Calu3 (cell line): Measurements from ENCODE around the gene PREP. TPM values are rescaled to one million over a fixed set of nuclear protein-coding genes. Genes with fewer than 3 reads are reported as not detected.
A peak's percentile ranks its signal among the peaks of the same experiment; 100 is the strongest.

Experiments
- BruUV-seq: library from RNA; stranded (reverse); fragments of 400-500 nt; replicated peaks from 2 replicates; lab custom pipeline; 2021; lab: Mats Ljungman, UMichigan
- CTCF ChIA-PET: fragments of 300-600 bp; sonication (Branson Sonifier 250); formaldehyde crosslinking; loops from one replicate; lab custom pipeline; 2022; ENCODE audit warnings: antibody characterized with exemption; lab: Charles Lee
- DNase-seq: peaks from one replicate; pipeline ENCODE4 v3.0.0; 2022
- H3K27ac Mint-ChIP-seq: one replicate; pipeline ENCODE4 v1.8.0; 2022; ENCODE audit warnings: mixed read lengths; ENCODE audit not compliant: unreplicated experiment
- H3K27me3 Mint-ChIP-seq: one replicate; pipeline ENCODE4 v1.8.0; 2022; ENCODE audit warnings: mixed read lengths; ENCODE audit not compliant: unreplicated experiment
- H3K36me3 Mint-ChIP-seq: one replicate; pipeline ENCODE4 v1.8.0; 2022; ENCODE audit warnings: mild to moderate bottlenecking, moderate library complexity, mixed read lengths; ENCODE audit not compliant: insufficient read depth, unreplicated experiment
- H3K4me1 Mint-ChIP-seq: one replicate; pipeline ENCODE4 v1.8.0; 2022; ENCODE audit warnings: mild to moderate bottlenecking, low read depth, mixed read lengths; ENCODE audit not compliant: unreplicated experiment
- H3K4me3 Mint-ChIP-seq: one replicate; pipeline ENCODE4 v1.8.0; 2022; ENCODE audit warnings: mild to moderate bottlenecking, low read depth, moderate library complexity, mixed read lengths; ENCODE audit not compliant: unreplicated experiment
- H3K9me3 Mint-ChIP-seq: one replicate; pipeline ENCODE4 v1.8.0; 2022; ENCODE audit warnings: low read depth, mixed read lengths; ENCODE audit not compliant: unreplicated experiment
- intact Hi-C: fragments of 100-400 bp; cut with micrococcal nuclease; formaldehyde crosslinking; loops from one replicate; pipeline ENCODE4 v1.10.0; 2022; ENCODE audit not compliant: unreplicated experiment
- total RNA-seq: library from RNA; stranded (reverse); gene quantifications from 2 replicates; pipeline ENCODE4 v1.2.3, GENCODE V29; 2022
- TF ChIP-seq, protein P1 (sequence below): fragments of 200-600 bp; IDR thresholded peaks from one replicate; pipeline ENCODE4 v1.8.0; 2022; ENCODE audit warnings: antibody characterized with exemption; ENCODE audit not compliant: unreplicated experiment

PREP gene
- total RNA-seq, 1 experiment from 2014 or later, result 70.4 TPM

DNA sequence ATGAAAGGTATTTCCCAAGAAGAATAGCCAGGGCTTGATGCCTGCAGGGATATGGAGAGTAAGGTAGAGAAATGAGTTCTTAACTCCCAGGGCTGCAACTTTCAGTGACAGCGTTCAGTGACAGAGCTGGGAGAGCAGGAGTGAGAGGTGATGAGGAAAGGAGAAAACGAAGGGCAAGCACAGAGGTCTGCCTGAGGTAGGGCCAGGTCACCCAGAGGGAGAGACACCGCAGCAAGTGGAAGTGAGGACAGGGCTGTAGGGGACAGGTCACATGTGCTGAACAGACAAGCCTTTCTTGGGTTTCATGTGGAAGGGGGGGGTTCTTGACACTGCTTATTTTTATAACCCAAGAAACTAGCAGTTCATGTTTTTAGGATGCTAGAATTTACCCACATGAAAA is 72.5 kb downstream of the PREP start:
- intact Hi-C loops, result no loop called here
- H3K36me3 Mint-ChIP-seq, result peaks cover 31% of the 10 kb centered on the region
- no TSS peak for BruUV-seq
- CTCF ChIA-PET, result no interaction called here
- H3K4me3 Mint-ChIP-seq, result no peak overlapping the region
- no peak for DNase-seq
- no peaks in the 10 kb centered on the region for H3K9me3 Mint-ChIP-seq
- H3K4me1 Mint-ChIP-seq, result peaks cover 31% of the 10 kb centered on the region
- TF ChIP-seq, protein P1, sequence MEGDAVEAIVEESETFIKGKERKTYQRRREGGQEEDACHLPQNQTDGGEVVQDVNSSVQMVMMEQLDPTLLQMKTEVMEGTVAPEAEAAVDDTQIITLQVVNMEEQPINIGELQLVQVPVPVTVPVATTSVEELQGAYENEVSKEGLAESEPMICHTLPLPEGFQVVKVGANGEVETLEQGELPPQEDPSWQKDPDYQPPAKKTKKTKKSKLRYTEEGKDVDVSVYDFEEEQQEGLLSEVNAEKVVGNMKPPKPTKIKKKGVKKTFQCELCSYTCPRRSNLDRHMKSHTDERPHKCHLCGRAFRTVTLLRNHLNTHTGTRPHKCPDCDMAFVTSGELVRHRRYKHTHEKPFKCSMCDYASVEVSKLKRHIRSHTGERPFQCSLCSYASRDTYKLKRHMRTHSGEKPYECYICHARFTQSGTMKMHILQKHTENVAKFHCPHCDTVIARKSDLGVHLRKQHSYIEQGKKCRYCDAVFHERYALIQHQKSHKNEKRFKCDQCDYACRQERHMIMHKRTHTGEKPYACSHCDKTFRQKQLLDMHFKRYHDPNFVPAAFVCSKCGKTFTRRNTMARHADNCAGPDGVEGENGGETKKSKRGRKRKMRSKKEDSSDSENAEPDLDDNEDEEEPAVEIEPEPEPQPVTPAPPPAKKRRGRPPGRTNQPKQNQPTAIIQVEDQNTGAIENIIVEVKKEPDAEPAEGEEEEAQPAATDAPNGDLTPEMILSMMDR, result no peak
- H3K27me3 Mint-ChIP-seq, result no peaks in the 10 kb centered on the region
- peak overlapping the region; percentile 37 for H3K27ac Mint-ChIP-seq

DNA sequence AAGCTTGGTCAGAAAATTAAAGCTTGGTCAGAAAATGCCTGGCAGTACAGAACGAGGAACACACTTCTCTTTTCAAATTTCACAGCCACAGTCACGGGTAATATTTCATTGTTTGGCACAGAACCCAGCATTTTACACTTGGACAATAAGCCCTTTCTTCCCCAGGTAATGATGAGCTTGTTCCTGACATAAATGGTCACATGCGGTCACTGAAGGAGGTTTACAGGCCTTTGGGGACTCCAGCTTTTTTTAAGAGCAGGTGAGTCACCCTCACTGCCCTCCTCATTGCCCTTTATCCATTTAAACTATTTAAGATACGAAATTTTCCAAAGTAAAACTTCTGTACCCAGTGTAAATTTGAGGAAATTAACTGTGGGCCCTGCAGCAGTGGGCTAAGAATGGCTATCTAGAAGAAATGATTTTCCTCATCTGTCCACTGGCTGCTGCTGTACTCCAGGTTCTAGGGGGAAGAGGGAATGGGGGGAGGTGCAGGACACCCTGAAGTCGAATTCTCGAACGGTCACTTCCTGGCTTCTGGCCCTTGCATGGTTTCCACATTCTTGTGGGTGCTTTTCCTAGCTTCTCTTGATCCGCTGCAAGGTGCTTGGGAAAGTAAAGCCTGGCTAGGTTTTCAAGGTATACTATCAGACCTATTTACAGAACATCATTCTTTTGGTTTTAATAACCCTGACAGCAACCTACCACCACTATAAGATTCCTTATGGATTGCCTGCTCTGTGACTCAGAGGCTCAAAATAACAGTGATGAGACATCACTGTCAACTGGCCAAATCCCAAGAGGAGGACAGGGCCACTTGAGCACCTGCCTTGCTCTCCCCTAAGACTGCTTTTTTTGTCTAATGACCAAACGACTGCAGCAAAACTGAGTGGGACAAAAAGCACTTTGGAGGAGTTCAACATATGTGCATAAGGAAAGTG is 75.8 kb downstream of the PREP start:
- peak overlapping the region; percentile 38 for H3K27ac Mint-ChIP-seq
- CTCF ChIA-PET, result interaction anchor here (0.7 to 1.4 kb wide), 4 partner anchors 17 to 61 kb away, joined by 3 to 5 read pairs (median 3); no protein-coding TSS in a partner anchor
- peaks cover 24% of the 10 kb centered on the region for H3K36me3 Mint-ChIP-seq
- peak; percentile 19 for DNase-seq
- TF ChIP-seq, protein P1, result no peak
- no peak overlapping the region for H3K4me3 Mint-ChIP-seq
- BruUV-seq, result no TSS peak
- H3K9me3 Mint-ChIP-seq, result no peaks in the 10 kb centered on the region
- peaks cover 39% of the 10 kb centered on the region for H3K4me1 Mint-ChIP-seq
- H3K27me3 Mint-ChIP-seq, result no peaks in the 10 kb centered on the region
- intact Hi-C loops, result no loop called here

DNA sequence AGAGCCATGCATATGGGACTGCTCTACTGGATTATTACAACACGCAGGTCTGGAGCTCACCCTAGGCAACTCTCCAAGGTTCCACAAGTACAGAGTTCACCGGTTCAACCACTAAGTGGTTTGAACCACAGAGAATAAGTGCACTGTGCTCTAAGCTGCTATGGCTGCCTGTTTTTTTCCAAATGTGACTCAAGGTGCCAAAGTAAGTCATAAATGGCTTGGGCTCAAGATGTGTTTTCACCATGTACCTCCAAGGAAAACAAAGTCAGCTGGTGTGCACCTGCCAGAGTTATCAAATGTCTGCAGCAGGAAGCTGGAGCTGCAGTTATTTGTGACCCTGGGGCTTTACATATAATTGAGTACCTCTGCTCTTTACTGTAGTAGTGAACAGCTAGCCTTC is 76.7 kb downstream of the PREP start:
- TF ChIP-seq, protein P1, result no peak
- no peak overlapping the region for H3K27ac Mint-ChIP-seq
- CTCF ChIA-PET, result interaction anchor here (0.6 to 1.4 kb wide), 4 partner anchors 16 to 62 kb away, joined by 3 to 8 read pairs (median 4); no protein-coding TSS in a partner anchor
- H3K4me1 Mint-ChIP-seq, result peaks cover 39% of the 10 kb centered on the region
- H3K36me3 Mint-ChIP-seq, result peaks cover 24% of the 10 kb centered on the region
- H3K4me3 Mint-ChIP-seq, result no peak overlapping the region
- no peaks in the 10 kb centered on the region for H3K9me3 Mint-ChIP-seq
- H3K27me3 Mint-ChIP-seq, result no peaks in the 10 kb centered on the region
- intact Hi-C loops, result no loop called here
- no peak for DNase-seq
- BruUV-seq, result no TSS peak

DNA sequence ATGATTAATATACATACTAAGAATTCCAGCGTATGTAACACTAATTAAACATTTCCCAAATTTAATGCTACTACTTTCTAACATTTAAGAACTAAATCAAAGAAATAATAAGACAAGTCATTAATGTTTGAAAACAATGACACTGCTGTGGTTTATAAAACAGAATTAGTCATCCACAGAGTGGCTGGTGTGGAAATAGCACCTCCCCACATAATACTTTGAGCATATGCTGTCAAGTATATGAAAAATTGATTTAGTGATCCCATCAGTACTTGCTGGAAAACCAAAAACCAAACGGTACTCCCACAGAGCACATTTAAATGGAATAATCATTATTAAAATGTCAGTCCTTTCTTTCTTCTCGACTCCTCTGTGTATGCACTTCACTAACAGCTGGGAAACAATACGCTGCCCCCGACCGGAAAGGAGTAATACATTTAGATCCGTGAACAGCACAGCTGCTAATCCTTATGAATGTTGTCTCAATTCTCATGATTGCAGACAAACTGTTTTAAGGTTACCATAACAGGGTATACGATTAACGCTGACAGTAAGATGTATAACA is 78.4 kb downstream of the PREP start:
- Mint-ChIP-seq H3K4me3 (no peak overlapping the region), H3K27me3 (no peaks in the 10 kb centered on the region), H3K36me3 (peaks cover 17% of the 10 kb centered on the region), H3K4me1 (peaks cover 32% of the 10 kb centered on the region), H3K9me3 (no peaks in the 10 kb centered on the region), H3K27ac (no peak overlapping the region)
- intact Hi-C loops, result no loop called here
- TF ChIP-seq, protein P1, result no peak
- DNase-seq, result no peak
- CTCF ChIA-PET, result no interaction called here
- no TSS peak for BruUV-seq
